Left ventricle myocardium inferior (tissue), 1 donor: ENCODE results near the gene EMCN. TPM values are rescaled to one million over a fixed set of nuclear protein-coding genes. Genes with fewer than 3 reads are reported as not detected.
A peak's percentile ranks its signal among the peaks of the same experiment; 100 is the strongest.
"Not testable (repeated sequence)": the region's sequence is repeated elsewhere in the genome, so short reads cannot be mapped to it uniquely, and the experiment has no call there.

Source experiments
- DNase-seq: peaks from one replicate; pipeline ENCODE4 v3.0.0-alpha.2; 2020
- H3K27ac ChIP-seq: fragments of 200-600 bp; replicated peaks from 2 replicates; pipeline ENCODE4 v1.8.0; 2021
- H3K27me3 ChIP-seq: fragments of 200-600 bp; 2 replicates; pipeline ENCODE4 v1.8.0; 2021; ENCODE audit warnings: low read depth
- H3K36me3 ChIP-seq: fragments of 200-600 bp; 2 replicates; pipeline ENCODE4 v1.8.0; 2021
- H3K4me1 ChIP-seq: fragments of 200-600 bp; 2 replicates; pipeline ENCODE4 v1.8.0; 2021
- H3K4me3 ChIP-seq: fragments of 200-600 bp; 2 replicates; pipeline ENCODE4 v1.8.0; 2021; ENCODE audit warnings: mild to moderate bottlenecking, moderate library complexity
- H3K9me3 ChIP-seq: fragments of 200-600 bp; replicated peaks from 2 replicates; pipeline ENCODE4 v1.8.0; 2021
- intact Hi-C: fragments of 100-400 bp; cut with micrococcal nuclease; formaldehyde crosslinking; loops from one replicate; pipeline ENCODE4 v1.11.0; 2022
- total RNA-seq: library from RNA; stranded (reverse); fragmentation: NEBNext Ultra II Directional; extraction: Animal tissue kit (Norgen Biotek cat#: 25700); gene quantifications from one replicate; pipeline ENCODE4 v1.2.1, GENCODE V29; 2021
- TF ChIP-seq, protein P1 (sequence below): fragments of 200-600 bp; IDR thresholded peaks from 2 replicates; pipeline ENCODE4 v1.8.0; 2021; ENCODE audit warnings: antibody characterized with exemption, mild to moderate bottlenecking, borderline replicate concordance
- donor health status: DM: no; HTN: yes; CAD: no; lungs with severe emphysema.

The EMCN gene
- total RNA-seq, 1 donor from 2014 or later, result 43.6 TPM

DNA sequence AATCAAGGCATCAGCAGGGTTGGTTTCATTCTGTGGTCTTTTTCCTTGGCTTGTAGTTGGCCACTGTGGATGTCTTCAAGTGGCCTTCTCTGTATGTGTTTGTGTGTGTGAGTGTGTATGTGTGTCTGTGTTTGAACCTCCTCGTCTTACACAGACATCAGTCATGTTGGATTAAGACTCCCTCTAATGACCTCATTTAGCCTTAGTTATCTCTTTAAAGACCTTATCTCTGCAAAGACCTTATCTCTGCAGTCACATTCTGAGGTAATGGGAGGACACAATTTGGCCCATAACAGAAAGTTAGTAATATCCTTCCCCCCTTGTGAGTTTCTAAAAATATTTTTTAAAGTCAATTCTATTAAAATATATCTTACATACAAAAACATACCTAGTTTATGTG, 126.7 kb downstream of the EMCN start:
- H3K9me3 ChIP-seq, result peaks cover 8% of the 10 kb centered on the region
- TF ChIP-seq, protein P1, sequence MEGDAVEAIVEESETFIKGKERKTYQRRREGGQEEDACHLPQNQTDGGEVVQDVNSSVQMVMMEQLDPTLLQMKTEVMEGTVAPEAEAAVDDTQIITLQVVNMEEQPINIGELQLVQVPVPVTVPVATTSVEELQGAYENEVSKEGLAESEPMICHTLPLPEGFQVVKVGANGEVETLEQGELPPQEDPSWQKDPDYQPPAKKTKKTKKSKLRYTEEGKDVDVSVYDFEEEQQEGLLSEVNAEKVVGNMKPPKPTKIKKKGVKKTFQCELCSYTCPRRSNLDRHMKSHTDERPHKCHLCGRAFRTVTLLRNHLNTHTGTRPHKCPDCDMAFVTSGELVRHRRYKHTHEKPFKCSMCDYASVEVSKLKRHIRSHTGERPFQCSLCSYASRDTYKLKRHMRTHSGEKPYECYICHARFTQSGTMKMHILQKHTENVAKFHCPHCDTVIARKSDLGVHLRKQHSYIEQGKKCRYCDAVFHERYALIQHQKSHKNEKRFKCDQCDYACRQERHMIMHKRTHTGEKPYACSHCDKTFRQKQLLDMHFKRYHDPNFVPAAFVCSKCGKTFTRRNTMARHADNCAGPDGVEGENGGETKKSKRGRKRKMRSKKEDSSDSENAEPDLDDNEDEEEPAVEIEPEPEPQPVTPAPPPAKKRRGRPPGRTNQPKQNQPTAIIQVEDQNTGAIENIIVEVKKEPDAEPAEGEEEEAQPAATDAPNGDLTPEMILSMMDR, result no peak
- no peaks in the 10 kb centered on the region for H3K36me3 ChIP-seq
- no peak for DNase-seq
- no peak overlapping the region for H3K4me3 ChIP-seq
- no peaks in the 10 kb centered on the region for H3K4me1 ChIP-seq
- intact Hi-C loops, result no loop called here
- no peak overlapping the region for H3K27ac ChIP-seq
- H3K27me3 ChIP-seq, result no peaks in the 10 kb centered on the region

- TF ChIP-seq, protein P1, result no peak
- Histone ChIP-seq H3K27me3 (no peaks in the 10 kb centered on the region), H3K9me3 (no peaks in the 10 kb centered on the region), H3K36me3 (no peaks in the 10 kb centered on the region), H3K27ac (no peak overlapping the region), H3K4me3 (no peak overlapping the region), H3K4me1 (no peaks in the 10 kb centered on the region)
- intact Hi-C loops, result no loop called here
- no peak for DNase-seq
Measured at GRCh38 chr4:100386270-100386669, 131.6 kb downstream of the EMCN start.

GRCh38 chr4:100380401-100380800, 137.4 kb downstream of the EMCN start:
- H3K36me3 ChIP-seq, H3K4me1 ChIP-seq, H3K27me3 ChIP-seq, H3K27ac ChIP-seq, H3K4me3 ChIP-seq, intact Hi-C loops, DNase-seq, H3K9me3 ChIP-seq: not testable (repeated sequence)

GRCh38 chr4:100379583-100380105, 138.2 kb downstream of the EMCN start:
- Histone ChIP-seq H3K27ac (no peak overlapping the region), H3K9me3 (no peaks in the 10 kb centered on the region), H3K4me3 (no peak overlapping the region), H3K36me3 (no peaks in the 10 kb centered on the region), H3K27me3 (no peaks in the 10 kb centered on the region), H3K4me1 (no peaks in the 10 kb centered on the region)
- intact Hi-C loops, result no loop called here
- TF ChIP-seq, protein P1, result no peak
- no peak for DNase-seq

DNA sequence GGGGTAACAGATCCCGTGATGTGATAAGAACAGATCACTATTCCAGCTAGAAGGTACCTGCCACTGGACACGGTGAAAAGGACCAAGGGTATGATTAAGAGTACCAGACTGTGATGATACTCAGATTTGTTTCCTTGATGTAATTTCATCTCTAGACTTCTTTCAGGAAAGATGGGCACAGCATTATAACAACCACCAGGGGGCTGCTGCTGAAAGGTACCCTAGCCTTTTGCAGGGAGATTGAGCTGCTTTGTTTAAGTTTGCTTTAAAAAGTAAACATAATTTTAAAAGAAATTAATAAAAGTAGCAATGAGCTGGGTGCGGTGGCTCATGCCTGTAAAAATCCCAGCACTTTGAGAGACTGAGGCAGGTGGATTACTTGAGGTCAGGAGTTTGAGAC, 145.4 kb downstream of the EMCN start:
- Histone ChIP-seq H3K4me1 (no peaks in the 10 kb centered on the region), H3K27me3 (no peaks in the 10 kb centered on the region), H3K36me3 (no peaks in the 10 kb centered on the region), H3K9me3 (no peaks in the 10 kb centered on the region), H3K27ac (no peak overlapping the region), H3K4me3 (no peak overlapping the region)
- TF ChIP-seq, protein P1, result peak; percentile 30
- DNase-seq, result no peak
- intact Hi-C loops, result no loop called here

- Histone ChIP-seq H3K27ac (no peak overlapping the region), H3K36me3 (no peaks in the 10 kb centered on the region), H3K9me3 (no peaks in the 10 kb centered on the region), H3K4me3 (no peak overlapping the region), H3K27me3 (no peaks in the 10 kb centered on the region), H3K4me1 (no peaks in the 10 kb centered on the region)
- intact Hi-C loops, result no loop called here
- TF ChIP-seq, protein P1, result no peak
- DNase-seq, result no peak
Measured at GRCh38 chr4:100369871-100370270, 148.0 kb downstream of the EMCN start.
